GM13977 (cell line): ENCODE results near the gene BCAP29.
A peak's percentile ranks its signal among the peaks of the same experiment; 100 is the strongest.

Source experiments
- DNase-seq: peaks from one replicate; pipeline ENCODE4 v3.0.0; 2012; ENCODE audit warnings: low spot score
- CTCF ChIP-seq: IDR thresholded peaks from 2 replicates; pipeline ENCODE4 v1.5.1; 2012; ENCODE audit warnings: mild to moderate bottlenecking, control low read depth; ENCODE audit not compliant: insufficient read depth; ENCODE audit errors: extremely low read depth, missing control alignments
- in situ Hi-C: fragments of 300-500 bp; cut with MboI; formaldehyde crosslinking; loops from one replicate; pipeline ENCODE4 v1.12.0; 2022; ENCODE audit warnings: low sequenced_read_pairs, low pct_unique_long_range_greater_than_20kb, mixed read lengths, inconsistent platforms; ENCODE audit not compliant: unreplicated experiment

BCAP29 gene

GRCh38 chr7:107660381-107661080, 80.5 kb downstream of the BCAP29 start, which contains the start of gene SLC26A4:
SLC26A4 (plus strand) TSS chr7:107660828; CDS start chr7:107661642, 814 bp downstream.
- TF ChIP-seq CTCF = no peak
- in situ Hi-C loops = no loop called here
- peak; percentile 33 for DNase-seq

- in situ Hi-C loops = no loop called here
- peak; percentile 43 for DNase-seq
- peak; percentile 32 for TF ChIP-seq CTCF
These were observed 81.2 kb downstream of the BCAP29 start for GRCh38 chr7:107661081-107661864.

- no peak for TF ChIP-seq CTCF
- peak; percentile 26 for DNase-seq
- in situ Hi-C loops = no loop called here
These were observed 81.9 kb downstream of the BCAP29 start for GRCh38 chr7:107661865-107662379.

- DNase-seq = no peak
- TF ChIP-seq CTCF = no peak
- in situ Hi-C loops = no loop called here
These were observed 83.2 kb downstream of the BCAP29 start for GRCh38 chr7:107663196-107663595.

GRCh38 chr7:107666790-107667189, 86.7 kb downstream of the BCAP29 start:
- no peak for TF ChIP-seq CTCF
- DNase-seq = no peak
- in situ Hi-C loops = no loop called here

- in situ Hi-C loops = no loop called here
- DNase-seq = no peak
- TF ChIP-seq CTCF = no peak
These were observed 87.3 kb downstream of the BCAP29 start for GRCh38 chr7:107667341-107667740.
